SJSA1 (cell line): ENCODE measurements around the gene ZNF225. TPM values are rescaled to one million over a fixed set of nuclear protein-coding genes. Genes with fewer than 3 reads are reported as not detected.

ENCODE experiments used
- DNase-seq, 2 experiments: peaks; one replicate each; pipeline ENCODE4 v3.0.0-alpha.2; 2015 to 2020; ENCODE audit warnings: low spot score in 2 of 2, low read depth in 1 of 2
- H3K27ac ChIP-seq: fragments of 250-450 bp; sonication (Bioruptor Pico); 2 replicates; pipeline ENCODE4 v1.5.1; 2020; ENCODE audit warnings: mild to moderate bottlenecking, moderate library complexity
- H3K27me3 ChIP-seq: fragments of 250-450 bp; sonication (Bioruptor Pico); replicated peaks from 2 replicates; pipeline ENCODE4 v1.5.1; 2020; ENCODE audit warnings: mild to moderate bottlenecking, moderate library complexity
- H3K36me3 ChIP-seq: fragments of 250-450 bp; sonication (Bioruptor Pico); 2 replicates; pipeline ENCODE4 v1.5.1; 2020; ENCODE audit warnings: mild to moderate bottlenecking
- H3K4me1 ChIP-seq: fragments of 250-450 bp; sonication (Bioruptor Pico); replicated peaks from 2 replicates; pipeline ENCODE4 v1.6.1; 2021; ENCODE audit warnings: mild to moderate bottlenecking
- H3K4me3 ChIP-seq: fragments of 250-450 bp; sonication (Bioruptor Pico); 2 replicates; pipeline ENCODE4 v1.5.1; 2020; ENCODE audit warnings: mild to moderate bottlenecking
- H3K9me3 ChIP-seq: fragments of 250-450 bp; sonication (Bioruptor Pico); replicated peaks from 2 replicates; pipeline ENCODE4 v1.5.1; 2020; ENCODE audit warnings: mild to moderate bottlenecking
- total RNA-seq: library from RNA; depleted of rRNA; stranded (reverse); fragments of >200 nt; shearing (Covaris generic); gene quantifications from 2 replicates; pipeline ENCODE4 v1.2.3, GENCODE V29; 2014; rRNA removed

The ZNF225 gene
- total RNA-seq, 1 experiment from 2014 or later: 4.2 TPM

DNA sequence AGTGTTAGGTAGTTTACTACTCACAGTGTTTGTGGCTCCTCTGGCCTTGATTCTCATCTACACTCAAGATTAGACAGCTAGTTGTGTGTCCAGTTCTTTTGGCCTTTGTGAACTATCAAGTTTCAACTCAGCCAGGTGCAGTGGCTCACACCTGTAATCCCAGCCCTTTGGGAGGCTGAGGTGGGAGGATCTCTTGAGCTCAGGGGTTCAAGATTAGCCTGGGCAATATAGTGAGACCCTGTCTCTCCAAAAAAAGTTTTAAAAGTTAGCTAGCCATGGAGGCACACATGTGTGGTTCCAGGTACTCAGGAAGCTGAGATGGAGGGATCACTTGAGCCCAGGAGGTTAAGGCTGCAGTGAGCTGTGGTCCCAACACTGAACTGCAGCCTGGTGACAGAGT, 67.8 kb downstream of the ZNF225 start:
- Histone ChIP-seq H3K9me3 (peaks cover 17% of the 10 kb centered on the region), H3K4me3 (no peak overlapping the region), H3K27ac (no peak overlapping the region), H3K36me3 (peaks cover 19% of the 10 kb centered on the region), H3K27me3 (no peaks in the 10 kb centered on the region), H3K4me1 (no peaks in the 10 kb centered on the region)
- no peak for DNase-seq

DNA sequence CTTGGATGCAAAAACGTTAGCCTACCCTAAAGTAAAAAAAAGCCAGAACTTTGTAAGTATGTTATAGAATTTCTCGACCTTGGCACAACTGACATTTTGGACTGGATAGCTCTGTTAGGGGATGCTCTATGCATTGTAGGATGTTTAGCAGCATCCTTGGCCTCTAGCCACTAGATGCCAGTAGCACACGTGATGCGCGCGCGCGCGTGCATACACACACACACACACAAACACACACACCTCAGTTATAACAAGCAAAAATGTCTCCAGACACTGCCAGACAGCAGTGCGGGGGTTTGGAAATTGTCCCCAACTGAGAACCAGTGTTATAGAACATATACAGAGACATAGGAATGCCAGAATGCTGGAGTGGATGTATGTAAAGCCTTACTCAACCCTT, 68.9 kb downstream of the ZNF225 start:
- H3K36me3 ChIP-seq: peaks cover 7% of the 10 kb centered on the region
- H3K27me3 ChIP-seq: no peaks in the 10 kb centered on the region
- DNase-seq: no peak
- H3K9me3 ChIP-seq: peaks cover 12% of the 10 kb centered on the region
- no peak overlapping the region for H3K27ac ChIP-seq
- no peaks in the 10 kb centered on the region for H3K4me1 ChIP-seq
- H3K4me3 ChIP-seq: no peak overlapping the region

Other genes with a start within 250 kb of the ZNF225 start
- gene ZNF404, start 229.4 kb upstream of the ZNF225 start, total RNA-seq: 1.1 and 1.5 TPM in 2 replicates
- 13.7 and 21.1 TPM in 2 replicates for gene ZNF45, start 178.1 kb upstream of the ZNF225 start, total RNA-seq
- gene ZNF221, start 162.2 kb upstream of the ZNF225 start, total RNA-seq: 2.0 and 5.4 TPM in 2 replicates
- gene ZNF155, start 129.2 kb upstream of the ZNF225 start, total RNA-seq: 6.1 and 11.2 TPM in 2 replicates
- gene ZNF230, start 110.4 kb upstream of the ZNF225 start, total RNA-seq: 4.3 and 9.7 TPM in 2 replicates
- 8.1 and 9.6 TPM in 2 replicates for gene ZNF222, start 88.0 kb upstream of the ZNF225 start, total RNA-seq
- 3.9 and 7.5 TPM in 2 replicates for gene ZNF223, start 61.4 kb upstream of the ZNF225 start, total RNA-seq
- 2.9 and 3.1 TPM in 2 replicates for gene ZNF284, start 41.2 kb upstream of the ZNF225 start, total RNA-seq
- 2.4 and 10.8 TPM in 2 replicates for gene ZNF224, start 19.0 kb upstream of the ZNF225 start, total RNA-seq
- gene ZNF234, start 28.2 kb downstream of the ZNF225 start, total RNA-seq: 4.5 and 7.1 TPM in 2 replicates
- 15.4 and 20.5 TPM in 2 replicates for gene ZNF226, start 51.7 kb downstream of the ZNF225 start, total RNA-seq
- gene ZNF227, start 99.1 kb downstream of the ZNF225 start, total RNA-seq: 5.6 and 15.1 TPM in 2 replicates
- gene ZNF233, start 146.5 kb downstream of the ZNF225 start, total RNA-seq: 0.50 TPM in 1 of 2 replicates, not detected in the other
- gene ZNF235, start 191.6 kb downstream of the ZNF225 start, total RNA-seq: 3.8 and 4.3 TPM in 2 replicates
- 4.7 and 7.1 TPM in 2 replicates for gene ZNF112, start 243.3 kb downstream of the ZNF225 start, total RNA-seq